ENCODE measurements around the gene HBM.

GRCh38 chr16:120756-121155 is 45.0 kb upstream of the HBM start:
- TF ChIP-seq PATZ1 (CRISPR knock-in tag; IDR thresholded peaks at IDR 0.05; ENCODE audit: borderline replicate concordance) (no peak), CSRNP3 (CRISPR knock-in tag; IDR thresholded peaks at IDR 0.05) (no peak), ZFP3 (CRISPR knock-in tag; IDR thresholded peaks at IDR 0.05) (no peak), TOX (CRISPR knock-in tag; IDR thresholded peaks at IDR 0.05; ENCODE audit: borderline replicate concordance) (no peak), ZFP30 (CRISPR knock-in tag; IDR thresholded peaks at IDR 0.05) (no peak), CREB5 (CRISPR knock-in tag; IDR thresholded peaks at IDR 0.05; ENCODE audit: low read depth) (no peak), POU6F1 (CRISPR knock-in tag; IDR thresholded peaks at IDR 0.05; ENCODE audit: borderline replicate concordance, low read depth) (no peak)

Data from SK-N-SH treated with all-trans-retinoic acid at 6 μM for 48 hours (cell line).